Gastroesophageal sphincter (tissue), 4 donors: ENCODE data around the gene PLCB4. TPM values are rescaled to one million over a fixed set of nuclear protein-coding genes. Genes with fewer than 3 reads are reported as not detected.
A peak's percentile ranks its signal among the peaks of the same experiment; 100 is the strongest.

Source experiments
- ATAC-seq: fragments of 150-250 bp; one replicate; pipeline ENCODE4 v1.9.1; 2016; ENCODE audit warnings: mild to moderate bottlenecking, moderate library complexity
- H3K27ac ChIP-seq, 4 donors: fragments of 200-600 bp; sonication (generic) in 3 of 4; 1 replicate in 3 of 4; 2 replicates in 1 of 4; pipeline ENCODE4 v1.5.1; 2016 to 2019
- H3K27me3 ChIP-seq: fragments of 200-600 bp; sonication (generic); one replicate; pipeline ENCODE4 v1.5.1; 2019
- H3K36me3 ChIP-seq, 2 donors: fragments of 200-600 bp; sonication (generic); one replicate each; pipeline ENCODE4 v1.5.1; 2019; ENCODE audit warnings: control low read depth in 1 of 2
- H3K4me1 ChIP-seq, 3 donors: fragments of 200-600 bp; sonication (generic); 1 replicate in 2 of 3; 2 replicates in 1 of 3; pipeline ENCODE4 v1.5.1; 2016 to 2019; ENCODE audit warnings: control low read depth in 2 of 3
- H3K4me3 ChIP-seq, 2 donors: fragments of 200-600 bp; sonication (generic); one replicate each; pipeline ENCODE4 v1.5.1; 2019; ENCODE audit warnings: mild to moderate bottlenecking in 1 of 2, moderate library complexity in 1 of 2
- H3K9me3 ChIP-seq, 3 donors: fragments of 200-600 bp; sonication (generic); one replicate each; pipeline ENCODE4 v1.5.1; 2017 to 2019; ENCODE audit warnings: control low read depth in 2 of 3
- EP300 ChIP-seq: sonication (generic); formaldehyde crosslinking; IDR thresholded peaks from one replicate; pipeline ENCODE4 v1.6.1; 2017; ENCODE audit warnings: antibody characterized with exemption, mild to moderate bottlenecking
- POLR2A ChIP-seq, 2 donors: fragments of 450-650 bp; IDR thresholded peaks; one replicate each; pipeline ENCODE4 v1.6.1; 2017; ENCODE audit warnings: antibody characterized with exemption in 2 of 2, mild to moderate bottlenecking in 2 of 2, moderate library complexity in 1 of 2
- POLR2AphosphoS5 ChIP-seq: sonication (generic); formaldehyde crosslinking; IDR thresholded peaks from one replicate; pipeline ENCODE4 v1.6.1; 2017; ENCODE audit warnings: antibody characterized with exemption
- WGBS, 2 donors: methylation state at CpG; one replicate each; pipeline ENCODE4 v1.1.5; 2018; ENCODE audit warnings: low coverage in 1 of 2; 5-methylcytosine and 5-hydroxymethylcytosine counted together
- total RNA-seq, 4 donors: library from RNA; depleted of rRNA; stranded (reverse); fragments of >200 nt; gene quantifications; one replicate each; pipeline ENCODE4 v1.1.0, GENCODE V29; 2016
- TF ChIP-seq, protein P1 (sequence below), 4 experiments: fragments of 200-600 bp in 2 of 4; fragments of 450-650 bp in 2 of 4; sonication (generic) in 1 of 4; IDR thresholded peaks; one replicate each; pipeline ENCODE4 v1.5.1; 2017 to 2019; ENCODE audit warnings: antibody characterized with exemption in 4 of 4, mild to moderate bottlenecking in 2 of 4, moderate library complexity in 2 of 4

The PLCB4 gene
- total RNA-seq, 4 donors from 2014 or later: 21.9 to 109 (median 59.1) TPM

DNA sequence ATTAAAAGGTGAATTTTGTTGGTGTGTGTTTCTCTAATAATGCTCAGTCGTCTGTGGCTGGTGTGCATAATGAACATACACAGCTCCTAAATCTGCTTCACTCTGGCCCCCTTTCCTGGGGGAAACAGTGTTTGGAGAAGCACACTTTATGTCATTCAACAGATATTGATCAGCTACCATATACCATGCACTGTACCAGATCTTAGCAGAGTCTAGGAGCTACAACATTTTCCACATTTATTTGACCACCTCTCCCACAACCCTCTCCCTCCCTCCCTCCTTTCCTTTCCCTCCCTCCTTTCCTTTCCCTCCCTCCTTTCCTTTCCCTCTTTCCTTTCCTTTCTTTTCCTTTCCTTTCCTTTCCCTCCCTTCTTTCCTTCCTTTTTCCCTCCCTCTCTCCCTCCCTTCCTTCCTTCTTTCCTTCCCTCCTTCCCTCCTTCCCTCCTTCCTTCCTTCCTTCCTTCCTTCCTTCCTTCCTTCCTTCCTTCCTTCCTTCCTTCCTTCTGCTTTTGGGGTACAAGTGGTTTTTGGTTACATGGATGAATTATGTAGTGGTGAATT is 85.7 kb downstream of the PLCB4 start:
- ATAC-seq: no peak
- no peaks in the 10 kb centered on the region for H3K27me3 ChIP-seq
- peaks cover 0 to 6% (median 0%) of the 10 kb centered on the region in 3 donors for H3K9me3 ChIP-seq
- no peak overlapping the region for H3K27ac ChIP-seq
- no peaks in the 10 kb centered on the region for H3K36me3 ChIP-seq
- H3K4me3 ChIP-seq: no peak overlapping the region
- no peak for TF ChIP-seq POLR2A (IDR thresholded peaks at IDR 0.05)
- no peak for TF ChIP-seq EP300
- TF ChIP-seq, protein P1, sequence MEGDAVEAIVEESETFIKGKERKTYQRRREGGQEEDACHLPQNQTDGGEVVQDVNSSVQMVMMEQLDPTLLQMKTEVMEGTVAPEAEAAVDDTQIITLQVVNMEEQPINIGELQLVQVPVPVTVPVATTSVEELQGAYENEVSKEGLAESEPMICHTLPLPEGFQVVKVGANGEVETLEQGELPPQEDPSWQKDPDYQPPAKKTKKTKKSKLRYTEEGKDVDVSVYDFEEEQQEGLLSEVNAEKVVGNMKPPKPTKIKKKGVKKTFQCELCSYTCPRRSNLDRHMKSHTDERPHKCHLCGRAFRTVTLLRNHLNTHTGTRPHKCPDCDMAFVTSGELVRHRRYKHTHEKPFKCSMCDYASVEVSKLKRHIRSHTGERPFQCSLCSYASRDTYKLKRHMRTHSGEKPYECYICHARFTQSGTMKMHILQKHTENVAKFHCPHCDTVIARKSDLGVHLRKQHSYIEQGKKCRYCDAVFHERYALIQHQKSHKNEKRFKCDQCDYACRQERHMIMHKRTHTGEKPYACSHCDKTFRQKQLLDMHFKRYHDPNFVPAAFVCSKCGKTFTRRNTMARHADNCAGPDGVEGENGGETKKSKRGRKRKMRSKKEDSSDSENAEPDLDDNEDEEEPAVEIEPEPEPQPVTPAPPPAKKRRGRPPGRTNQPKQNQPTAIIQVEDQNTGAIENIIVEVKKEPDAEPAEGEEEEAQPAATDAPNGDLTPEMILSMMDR (IDR thresholded peaks at IDR 0.05): no peak
- no peak for TF ChIP-seq POLR2AphosphoS5
- 88 to 92% methylated on average over 1 of the region's 1 CpG for WGBS, 2 donors
- peaks cover 0 to 5% (median 0%) of the 10 kb centered on the region in 3 donors for H3K4me1 ChIP-seq

DNA sequence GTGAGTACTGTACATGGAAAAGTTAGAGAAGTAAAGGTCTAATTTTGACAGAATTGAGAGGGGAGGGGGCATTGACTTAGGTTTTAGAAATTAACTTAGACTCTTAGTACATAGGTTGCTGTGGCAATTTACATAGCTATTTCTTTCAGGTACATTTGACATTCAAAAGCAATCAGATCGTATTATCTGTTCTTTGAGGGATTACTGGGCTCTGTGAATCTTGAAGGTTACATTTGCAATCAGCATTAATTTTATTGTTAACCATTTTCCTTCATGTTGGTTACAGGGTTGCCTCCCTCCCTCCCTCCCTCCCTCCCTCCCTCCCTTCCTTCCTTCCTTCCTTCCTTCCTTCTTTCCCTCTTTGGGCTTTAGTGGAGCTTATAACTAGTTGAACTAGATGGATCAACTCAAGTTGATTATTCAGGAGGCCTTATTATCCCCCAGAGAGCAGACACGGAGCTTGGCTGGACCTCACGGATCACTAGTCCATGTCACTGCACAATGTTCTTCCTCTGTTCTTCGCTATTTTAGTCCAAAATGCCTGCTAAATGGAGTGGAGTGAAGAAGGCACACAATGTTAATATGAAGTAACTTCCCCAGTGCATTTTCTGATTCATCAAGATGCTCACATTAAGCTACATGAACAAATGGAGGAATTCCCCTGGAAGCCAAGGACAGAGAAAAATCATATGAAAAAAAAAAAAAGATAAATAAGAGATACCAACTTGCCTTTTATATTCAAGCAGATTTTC is 87.8 kb downstream of the PLCB4 start:
- H3K4me3 ChIP-seq: no peak overlapping the region

DNA sequence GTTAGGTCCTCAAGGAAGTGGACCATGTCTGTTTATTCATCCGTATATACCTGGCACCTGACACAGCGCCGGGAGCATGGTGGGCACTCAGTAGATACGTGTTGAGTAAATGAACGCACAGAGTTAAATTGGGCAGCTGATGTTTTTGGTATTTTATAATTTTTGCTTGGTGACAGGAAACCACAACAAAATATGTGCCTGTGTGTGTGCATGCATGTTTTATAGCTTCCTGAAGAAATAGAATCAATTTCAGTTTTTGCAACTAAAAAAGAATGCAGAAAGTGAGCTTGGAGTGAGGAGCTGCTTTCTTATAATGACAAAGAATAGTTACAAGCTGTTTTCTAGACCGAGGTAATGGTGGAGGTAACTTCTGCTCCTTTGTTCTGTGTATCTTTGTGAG is 91.4 kb downstream of the PLCB4 start:
- Histone ChIP-seq H3K27ac (peak overlapping the region in 1 of 4 donors; percentile 14), H3K4me3 (no peak overlapping the region), H3K9me3 (no peaks in the 10 kb centered on the region), H3K36me3 (no peaks in the 10 kb centered on the region), H3K27me3 (no peaks in the 10 kb centered on the region), H3K4me1 (peaks cover 5 to 21% (median 12%) of the 10 kb centered on the region in 3 donors)
- WGBS, 2 donors: 56 to 63% methylated on average over 6 of the region's 6 CpGs
- ATAC-seq: no peak
- TF ChIP-seq, protein P1 (IDR thresholded peaks at IDR 0.05): no peak
- TF ChIP-seq POLR2A (IDR thresholded peaks at IDR 0.05) (no peak), POLR2AphosphoS5 (no peak), EP300 (no peak)

More for the DNA sequence above, 87.8 kb downstream of the PLCB4 start:
- peaks cover 5 to 19% (median 12%) of the 10 kb centered on the region in 3 donors for H3K4me1 ChIP-seq
- no peak for ATAC-seq
- no peaks in the 10 kb centered on the region for H3K27me3 ChIP-seq
- no peak overlapping the region for H3K27ac ChIP-seq
- H3K9me3 ChIP-seq: peaks cover 0 to 6% (median 0%) of the 10 kb centered on the region in 3 donors
- H3K36me3 ChIP-seq: no peaks in the 10 kb centered on the region
- WGBS, 2 donors: 42 to 100% methylated on average over 1 to 4 of the region's 4 CpGs
- TF ChIP-seq POLR2A (IDR thresholded peaks at IDR 0.05) (no peak), EP300 (no peak), POLR2AphosphoS5 (no peak)
- TF ChIP-seq, protein P1 (IDR thresholded peaks at IDR 0.05): no peak

DNA sequence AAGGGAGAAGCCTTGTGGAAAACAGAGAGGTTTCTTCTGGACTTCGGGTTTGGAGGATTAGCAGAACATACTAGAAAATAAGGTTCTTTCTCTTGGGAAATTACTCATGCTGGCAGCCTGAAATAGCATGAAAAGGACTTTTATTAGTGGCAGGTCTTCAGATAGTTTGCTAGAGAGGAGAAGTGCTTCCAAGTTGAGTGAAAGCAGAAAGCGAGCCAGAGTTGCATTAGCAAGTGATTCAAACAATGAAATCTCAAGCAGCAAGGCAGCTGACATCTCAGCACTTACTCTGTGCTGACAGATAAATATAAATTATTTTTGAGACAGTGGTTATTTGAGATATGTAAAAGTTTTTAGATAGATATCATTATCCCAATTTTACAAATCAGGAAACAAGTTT is 91.9 kb downstream of the PLCB4 start:
- no peak overlapping the region for H3K4me3 ChIP-seq

More for the DNA sequence above, 91.9 kb downstream of the PLCB4 start:
- H3K27ac ChIP-seq: peak overlapping the region in 1 of 4 donors; percentile 14
- peaks cover 5 to 21% (median 12%) of the 10 kb centered on the region in 3 donors for H3K4me1 ChIP-seq
- H3K27me3 ChIP-seq: no peaks in the 10 kb centered on the region
- ATAC-seq: no peak
- no peaks in the 10 kb centered on the region for H3K9me3 ChIP-seq
- TF ChIP-seq EP300 (no peak), POLR2A (IDR thresholded peaks at IDR 0.05) (no peak), POLR2AphosphoS5 (no peak)
- TF ChIP-seq, protein P1 (IDR thresholded peaks at IDR 0.05): no peak
- WGBS, 2 donors: 14 to 34% methylated on average over 2 of the region's 2 CpGs
- no peaks in the 10 kb centered on the region for H3K36me3 ChIP-seq
